ENCODE data around the gene PLCB3. TPM values are rescaled to one million over a fixed set of nuclear protein-coding genes. Genes with fewer than 3 reads are reported as not detected.
A peak's percentile ranks its signal among the peaks of the same experiment; 100 is the strongest.

The PLCB3 gene
- total and polyA plus RNA-seq, 4 experiments from 2014 or later: 0.71 to 11.9 (median 10.8) TPM; not detected in 1

DNA sequence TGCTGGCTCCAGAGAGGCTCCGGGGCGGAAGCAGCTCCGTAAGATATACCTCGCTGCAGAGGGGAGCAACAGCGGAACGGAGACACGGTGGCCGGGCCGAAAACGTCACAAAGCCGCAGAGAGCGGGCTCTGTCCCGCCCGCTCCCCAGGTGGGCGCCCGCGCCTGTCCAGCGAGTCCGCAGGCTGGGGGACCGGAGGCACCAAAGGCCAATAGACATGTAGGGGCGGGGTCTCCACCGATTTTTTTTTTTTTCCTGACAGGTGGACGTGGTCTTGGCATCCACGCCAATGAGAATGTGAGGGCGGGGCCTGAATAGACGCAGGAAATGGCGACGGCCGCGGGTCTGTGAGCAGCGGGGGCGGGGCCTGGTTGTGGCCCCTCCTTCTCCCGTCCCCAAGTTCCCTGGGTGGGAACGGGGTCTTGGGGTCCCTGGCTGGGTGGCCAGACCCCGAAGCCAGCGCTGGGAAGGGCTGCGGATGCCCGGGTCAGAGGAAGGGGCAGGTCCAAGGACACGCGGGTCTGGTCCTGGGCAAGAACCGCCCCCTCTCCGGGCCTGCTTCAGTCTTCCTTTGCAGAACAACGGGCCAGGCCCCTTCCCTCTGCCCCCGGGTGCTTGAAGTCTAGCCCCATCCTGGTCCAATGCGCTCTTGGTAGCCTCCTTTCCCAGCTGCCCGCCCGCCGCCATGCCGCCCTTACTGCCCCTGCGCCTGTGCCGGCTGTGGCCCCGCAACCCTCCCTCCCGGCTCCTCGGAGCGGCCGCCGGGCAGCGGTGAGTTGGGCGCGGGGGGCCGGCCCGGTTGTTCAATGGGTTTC, 21.0 kb upstream of the PLCB3 start, which contains the start of gene DNAJC4:
Gene DNAJC4, plus strand, starts transcription at position 378 of the 814 bp plus-strand sequence. Its CDS starts 307 bp downstream, at position 685.
- no peaks in the 10 kb centered on the region for H3K9me3 ChIP-seq (ENCODE audit: control insufficient read depth in 1 of 2, low read length in 2 of 2)
- ChIA-PET POLR2A (ENCODE audit: partially characterized antibody) (interaction anchor here (0.8 to 38.9 kb wide), 9 partner anchors 15 to 87 kb away, joined by 3 to 937 read pairs (median 7); partner anchors contain the start of genes BAD, ESRRA, FERMT3 and FKBP2), CTCF (ENCODE audit: partially characterized antibody) (interaction anchor here (0.6 to 18.8 kb wide), 4 partner anchors 20 to 53 kb away, joined by 3 to 207 read pairs (median 4); partner anchors contain the start of genes FERMT3, PLCB3 and STIP1)
- no peaks in the 10 kb centered on the region for H3K27me3 Mint-ChIP-seq
- H3K27me3 ChIP-seq (ENCODE audit: insufficient read depth, low read length): no peaks in the 10 kb centered on the region
- peaks cover 53% of the 10 kb centered on the region for H3K4me1 ChIP-seq (ENCODE audit: insufficient read depth, low read length)
- no peaks in the 10 kb centered on the region for H3K9me3 Mint-ChIP-seq
- intact Hi-C loops (cut with micrococcal nuclease): loop anchor here (1.0 kb wide), 4 partner anchors 11 to 74 kb away; partner anchors contain the start of genes FKBP2 and PLCB3
- no peaks in the 10 kb centered on the region for H3K36me3 ChIP-seq (ENCODE audit: insufficient read depth, low read length)
- peak within 1 kb of the TSS; percentile 77 for H3K27ac ChIP-seq (ENCODE audit: low read depth, low read length)
- H3K4me3 Mint-ChIP-seq: peak within 1 kb of the TSS; percentile 86 to 93 (median 88)
- H3K4me1 Mint-ChIP-seq: peaks cover 17 to 68% (median 47%) of the 10 kb centered on the region in 4 donors
- H3K27ac Mint-ChIP-seq: peak within 1 kb of the TSS; percentile 92 to 97 (median 94)
- peak within 1 kb of the TSS; percentile 52 to 86 for H3K4me3 ChIP-seq (ENCODE audit: low read length in 2 of 2)
- DNase-seq: peak; percentile 87 to 92 (median 88)
- H3K36me3 Mint-ChIP-seq: peaks cover 0 to 9% of the 10 kb centered on the region in 2 donors

DNA sequence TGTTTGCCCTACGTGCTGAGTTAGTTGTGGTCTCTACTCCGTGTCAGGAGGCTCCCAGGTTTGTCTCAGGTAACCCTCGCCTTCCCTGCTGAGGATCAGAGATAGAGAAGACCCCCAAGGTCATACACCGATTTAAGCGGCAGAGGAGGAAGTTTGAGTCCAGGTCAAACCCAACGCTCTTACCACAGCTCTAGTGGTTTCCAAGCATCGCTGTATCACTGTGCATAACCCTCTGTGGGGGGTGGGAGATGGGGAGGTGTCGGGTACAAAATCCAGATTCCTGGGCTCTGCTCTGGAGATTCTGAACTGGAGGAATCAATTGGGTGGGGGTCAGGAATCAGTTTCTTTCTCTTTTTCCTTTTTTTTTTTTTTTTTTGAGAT, 20.4 kb upstream of the PLCB3 start:
- H3K36me3 Mint-ChIP-seq: peaks cover 0 to 9% of the 10 kb centered on the region in 2 donors
- intact Hi-C loops (cut with micrococcal nuclease): loop anchor here (1.0 kb wide), 4 partner anchors 10 to 73 kb away; partner anchors contain the start of genes FKBP2 and PLCB3
- peaks cover 18 to 67% (median 48%) of the 10 kb centered on the region in 4 donors for H3K4me1 Mint-ChIP-seq
- H3K4me1 ChIP-seq (ENCODE audit: insufficient read depth, low read length): peaks cover 54% of the 10 kb centered on the region
- H3K4me3 Mint-ChIP-seq: peak overlapping the region; percentile 86 to 93 (median 88)
- H3K9me3 ChIP-seq (ENCODE audit: control insufficient read depth in 1 of 2, low read length in 2 of 2): no peaks in the 10 kb centered on the region
- H3K36me3 ChIP-seq (ENCODE audit: insufficient read depth, low read length): no peaks in the 10 kb centered on the region
- DNase-seq: peak in 1 of 5 donors; percentile 41
- peak overlapping the region; percentile 77 for H3K27ac ChIP-seq (ENCODE audit: low read depth, low read length)
- H3K27ac Mint-ChIP-seq: peak overlapping the region; percentile 77 to 97 (median 92)
- H3K4me3 ChIP-seq (ENCODE audit: low read length in 2 of 2): peak overlapping the region; percentile 52 to 86
- POLR2A ChIA-PET (ENCODE audit: partially characterized antibody): interaction anchor here (0.8 to 38.9 kb wide), 7 partner anchors 6 to 86 kb away, joined by 3 to 937 read pairs (median 10); partner anchors contain the start of genes BAD, ESRRA, FERMT3 and FKBP2
- H3K27me3 ChIP-seq (ENCODE audit: insufficient read depth, low read length): no peaks in the 10 kb centered on the region
- H3K9me3 Mint-ChIP-seq: no peaks in the 10 kb centered on the region
- no peaks in the 10 kb centered on the region for H3K27me3 Mint-ChIP-seq
- CTCF ChIA-PET (ENCODE audit: partially characterized antibody): interaction anchor here (2.2 to 18.8 kb wide), 2 partner anchors 10 to 24 kb away, joined by 8 to 207 read pairs; partner anchors contain the start of genes FERMT3 and FKBP2

DNA sequence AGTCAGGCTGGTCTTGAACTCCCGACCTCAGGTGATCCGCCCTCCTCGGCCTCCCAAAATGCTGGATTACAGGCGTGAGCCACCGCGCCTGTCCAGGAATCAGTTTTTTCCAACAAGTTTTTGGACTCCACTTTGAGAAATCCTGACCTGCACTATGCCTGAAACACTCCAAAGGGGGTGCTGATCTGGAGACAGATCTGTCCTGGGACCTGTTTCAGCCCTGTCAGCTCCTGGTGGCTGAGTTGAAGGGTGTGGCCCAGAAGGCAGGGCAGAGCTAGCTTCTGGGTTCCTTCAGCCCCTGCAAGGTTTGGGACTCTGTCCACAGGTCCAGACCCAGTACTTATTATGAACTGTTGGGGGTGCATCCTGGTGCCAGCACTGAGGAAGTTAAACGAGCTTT, 19.8 kb upstream of the PLCB3 start:
- Mint-ChIP-seq H3K27ac (peak overlapping the region; percentile 66 to 96 (median 79)), H3K36me3 (peaks cover 0 to 9% of the 10 kb centered on the region in 2 donors), H3K4me3 (peak overlapping the region; percentile 43 to 93 (median 86)), H3K9me3 (no peaks in the 10 kb centered on the region), H3K27me3 (no peaks in the 10 kb centered on the region), H3K4me1 (peaks cover 18 to 67% (median 48%) of the 10 kb centered on the region in 4 donors)
- intact Hi-C loops (cut with micrococcal nuclease): no loop called here
- H3K36me3 ChIP-seq (ENCODE audit: insufficient read depth, low read length): no peaks in the 10 kb centered on the region
- peak in 1 of 5 donors; percentile 31 for DNase-seq
- peaks cover 55% of the 10 kb centered on the region for H3K4me1 ChIP-seq (ENCODE audit: insufficient read depth, low read length)
- H3K27ac ChIP-seq (ENCODE audit: low read depth, low read length): no peak overlapping the region
- H3K4me3 ChIP-seq (ENCODE audit: low read length in 2 of 2): no peak overlapping the region
- CTCF ChIA-PET (ENCODE audit: partially characterized antibody): interaction anchor here (2.2 to 18.8 kb wide), 3 partner anchors 10 to 25 kb away, joined by 6 to 207 read pairs (median 8); partner anchors contain the start of genes FERMT3 and FKBP2
- H3K27me3 ChIP-seq (ENCODE audit: insufficient read depth, low read length): no peaks in the 10 kb centered on the region
- no peaks in the 10 kb centered on the region for H3K9me3 ChIP-seq (ENCODE audit: control insufficient read depth in 1 of 2, low read length in 2 of 2)
- POLR2A ChIA-PET (ENCODE audit: partially characterized antibody): interaction anchor here (0.8 to 38.9 kb wide), 8 partner anchors 7 to 86 kb away, joined by 3 to 937 read pairs (median 9); partner anchors contain the start of genes BAD, ESRRA, FERMT3 and FKBP2

DNA sequence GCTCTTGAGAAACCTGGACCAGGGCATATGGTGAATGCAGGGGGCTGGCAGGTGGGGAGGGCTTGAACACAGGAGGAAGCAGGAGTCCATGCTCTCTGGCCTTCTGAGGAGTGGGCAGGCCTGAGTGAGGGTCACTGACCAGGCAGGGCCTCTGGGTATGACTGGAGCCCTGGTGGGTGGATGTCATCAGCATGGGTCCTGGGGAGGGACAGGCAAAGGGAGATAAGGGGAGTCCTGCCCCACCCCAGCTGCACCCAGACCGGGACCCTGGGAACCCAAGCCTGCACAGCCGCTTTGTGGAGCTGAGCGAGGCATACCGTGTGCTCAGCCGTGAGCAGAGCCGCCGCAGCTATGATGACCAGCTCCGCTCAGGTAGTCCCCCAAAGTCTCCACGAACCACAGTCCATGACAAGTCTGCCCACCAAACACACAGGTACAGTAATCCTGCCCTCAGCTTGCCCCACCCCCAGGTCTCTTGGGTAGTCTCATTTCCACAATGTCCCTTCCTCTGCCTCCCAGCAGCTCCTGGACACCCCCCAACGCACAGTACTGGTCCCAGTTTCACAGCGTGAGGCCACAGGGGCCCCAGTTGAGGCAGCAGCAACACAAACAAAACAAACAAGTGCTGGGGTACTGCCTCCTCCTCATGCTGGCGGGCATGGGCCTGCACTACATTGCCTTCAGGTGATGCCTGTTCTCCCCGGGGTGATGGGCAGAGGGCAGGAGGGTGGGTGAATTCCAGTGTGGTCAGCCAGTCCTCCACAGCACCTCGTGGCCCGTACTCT, 19.0 kb upstream of the PLCB3 start:
- Mint-ChIP-seq H3K9me3 (no peaks in the 10 kb centered on the region), H3K36me3 (peaks cover 0 to 14% of the 10 kb centered on the region in 2 donors), H3K27me3 (no peaks in the 10 kb centered on the region), H3K27ac (peak overlapping the region; percentile 27 to 96 (median 81)), H3K4me1 (peaks cover 16 to 59% (median 43%) of the 10 kb centered on the region in 4 donors), H3K4me3 (peak overlapping the region; percentile 54 to 88 (median 70))
- H3K4me3 ChIP-seq (ENCODE audit: low read length in 2 of 2): no peak overlapping the region
- peak in 1 of 5 donors; percentile 32 for DNase-seq
- ChIA-PET POLR2A (ENCODE audit: partially characterized antibody) (interaction anchor here (1.5 to 38.9 kb wide), 7 partner anchors 8 to 72 kb away, joined by 6 to 937 read pairs (median 10); partner anchors contain the start of genes BAD, ESRRA, FERMT3 and FKBP2), CTCF (ENCODE audit: partially characterized antibody) (interaction anchor here (1.1 to 18.8 kb wide), 7 partner anchors 9 to 85 kb away, joined by 4 to 207 read pairs (median 7); partner anchors contain the start of genes CATSPERZ, ESRRA, FERMT3 and FKBP2)
- H3K27me3 ChIP-seq (ENCODE audit: insufficient read depth, low read length): no peaks in the 10 kb centered on the region
- H3K4me1 ChIP-seq (ENCODE audit: insufficient read depth, low read length): peaks cover 46% of the 10 kb centered on the region
- H3K27ac ChIP-seq (ENCODE audit: low read depth, low read length): no peak overlapping the region
- intact Hi-C loops (cut with micrococcal nuclease): no loop called here
- H3K9me3 ChIP-seq (ENCODE audit: control insufficient read depth in 1 of 2, low read length in 2 of 2): no peaks in the 10 kb centered on the region
- H3K36me3 ChIP-seq (ENCODE audit: insufficient read depth, low read length): peaks cover under 1% of the 10 kb centered on the region

DNA sequence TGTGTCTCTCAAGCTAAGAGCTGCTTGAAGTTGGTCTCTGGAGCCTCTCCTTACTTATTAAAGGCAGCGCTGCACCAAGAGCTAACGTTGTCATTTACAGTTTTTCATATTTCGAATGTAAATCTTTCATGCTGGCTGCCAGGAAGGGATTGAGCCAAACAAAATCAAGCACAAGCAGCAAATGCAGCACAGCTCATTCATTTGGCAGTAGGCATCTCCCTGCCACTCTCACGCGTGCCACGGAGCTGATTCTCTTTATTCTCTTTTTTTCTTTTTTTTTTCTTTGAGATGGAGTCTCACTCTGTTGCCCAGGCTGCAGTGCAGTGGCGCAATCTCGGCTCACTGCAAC, 18.4 kb upstream of the PLCB3 start:
- Mint-ChIP-seq H3K4me1 (peaks cover 14 to 55% (median 40%) of the 10 kb centered on the region in 4 donors), H3K9me3 (no peaks in the 10 kb centered on the region), H3K36me3 (peaks cover 0 to 19% of the 10 kb centered on the region in 2 donors), H3K27ac (peak overlapping the region; percentile 64 to 92 (median 81)), H3K4me3 (peak overlapping the region in 7 of 8 donors; percentile 54 to 87 (median 77)), H3K27me3 (no peaks in the 10 kb centered on the region)
- no peak for DNase-seq
- ChIA-PET POLR2A (ENCODE audit: partially characterized antibody) (interaction anchor here (0.9 to 38.9 kb wide), 8 partner anchors 8 to 72 kb away, joined by 4 to 937 read pairs (median 10); partner anchors contain the start of genes BAD, ESRRA, FERMT3 and FKBP2), CTCF (ENCODE audit: partially characterized antibody) (interaction anchor here (1.1 to 2.3 kb wide), 6 partner anchors 8 to 85 kb away, joined by 4 to 10 read pairs (median 6); partner anchors contain the start of genes CATSPERZ, ESRRA, FKBP2 and PRDX5)
- H3K27me3 ChIP-seq (ENCODE audit: insufficient read depth, low read length): no peaks in the 10 kb centered on the region
- intact Hi-C loops (cut with micrococcal nuclease): no loop called here
- H3K4me3 ChIP-seq (ENCODE audit: low read length in 2 of 2): no peak overlapping the region
- H3K27ac ChIP-seq (ENCODE audit: low read depth, low read length): no peak overlapping the region
- no peaks in the 10 kb centered on the region for H3K9me3 ChIP-seq (ENCODE audit: control insufficient read depth in 1 of 2, low read length in 2 of 2)
- H3K36me3 ChIP-seq (ENCODE audit: insufficient read depth, low read length): peaks cover 6% of the 10 kb centered on the region
- peaks cover 45% of the 10 kb centered on the region for H3K4me1 ChIP-seq (ENCODE audit: insufficient read depth, low read length)

Data from CD4-positive, alpha-beta memory T cell (primary cell).